Activated naive CD4-positive, alpha-beta T cell treated with anti-CD3 and anti-CD28 coated beads, Interleukin-2, amount 50 U/mL, for 72 hours (primary cell): ENCODE measurements around the gene CHCHD4. TPM values are rescaled to one million over a fixed set of nuclear protein-coding genes. Genes with fewer than 3 reads are reported as not detected.

Source experiments
- ATAC-seq, 2 donors: fragments of 150-1000 bp; cut with Tn5 transposase; 2 replicates each; pipeline ENCODE4 v1.10.0; 2021; ENCODE audit warnings: mild to moderate bottlenecking in 2 of 2, moderate library complexity in 2 of 2
- DNase-seq, 2 donors: peaks; one replicate each; pipeline ENCODE4 v3.0.0; 2021 to 2022; ENCODE audit warnings: low spot score in 2 of 2
- H3K27ac Mint-ChIP-seq, 2 donors: one replicate each; pipeline ENCODE4 v1.8.0; 2022; ENCODE audit warnings: mild to moderate bottlenecking in 2 of 2, mixed read lengths in 2 of 2
- H3K36me3 Mint-ChIP-seq, 2 donors: one replicate each; pipeline ENCODE4 v1.8.0; 2022; ENCODE audit warnings: mixed read lengths in 2 of 2
- H3K9me3 Mint-ChIP-seq, 2 donors: one replicate each; pipeline ENCODE4 v1.8.0; 2022; ENCODE audit warnings: mixed read lengths in 2 of 2
- total RNA-seq, 2 donors: library from RNA; stranded (reverse); gene quantifications; one replicate each; pipeline ENCODE4 v1.2.3, GENCODE V29; 2022

CHCHD4 gene
- 10 to 100 TPM; 10.0 to 23.2 TPM for total RNA-seq

DNA sequence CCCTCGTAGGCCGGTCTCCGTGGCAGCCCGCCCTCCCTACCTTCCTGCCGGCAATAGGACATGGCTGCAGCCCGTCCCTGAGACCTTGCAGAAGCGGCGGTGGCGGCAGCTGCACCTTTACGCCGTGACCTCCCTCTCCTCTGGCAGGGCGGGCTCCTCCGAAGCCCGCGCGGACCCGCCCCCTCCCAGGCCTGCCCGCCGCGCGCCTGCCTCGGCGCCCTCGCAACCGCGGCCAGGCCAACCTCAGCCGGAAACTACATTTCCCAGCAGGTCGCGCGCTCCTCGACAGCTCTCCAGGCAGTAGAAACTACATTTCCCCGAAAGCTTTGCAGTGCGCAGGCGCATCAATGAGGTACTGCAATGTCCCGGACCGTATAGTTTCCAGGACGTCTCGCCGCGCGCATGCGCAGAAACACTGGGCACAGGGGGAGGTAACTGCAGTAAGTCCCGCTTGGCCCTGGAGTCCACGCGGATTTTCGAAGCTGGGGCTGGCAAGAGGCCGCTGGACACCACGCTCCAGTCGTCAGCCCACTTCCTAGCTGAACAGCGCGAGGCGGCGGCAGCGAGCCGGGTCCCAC is at the start of gene CHCHD4, which contains the start of gene TMEM43:
TSS of gene CHCHD4 (minus strand) at position 256 of the 578 bp plus-strand sequence. CDS start at position 62, 194 bp downstream.
TSS of gene TMEM43 (plus strand) at position 438 of the 578 bp plus-strand sequence. CDS start 142 bp downstream, outside the sequence.
- Mint-ChIP-seq H3K27ac (peak within 1 kb of the TSS; percentile 98 to 100), H3K36me3 (peaks cover 44 to 55% of the 10 kb centered on the region in 2 donors), H3K9me3 (no peaks in the 10 kb centered on the region)
- peak; percentile 92 to 99 for DNase-seq
- ATAC-seq: peak; percentile 86 to 94

DNA sequence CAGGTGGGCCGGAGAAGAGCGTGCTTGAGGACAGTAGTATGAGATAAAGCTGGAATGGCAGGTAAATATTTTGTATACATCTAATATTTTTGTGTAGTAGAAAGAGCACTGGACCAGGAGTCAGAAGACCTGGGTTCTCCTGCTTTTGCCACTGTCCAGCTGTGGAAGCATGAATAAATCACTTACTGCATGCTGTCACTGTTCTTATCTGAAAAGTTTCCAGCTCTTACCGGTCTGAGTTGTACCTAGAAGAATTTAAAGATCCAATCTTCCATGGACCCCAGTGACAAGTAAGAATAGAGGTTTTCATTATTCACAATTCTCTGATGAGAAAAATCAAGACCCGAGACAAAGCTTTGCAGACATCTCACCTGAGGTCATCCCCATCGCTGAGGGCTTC is 47.8 kb upstream of the CHCHD4 start:
- Mint-ChIP-seq H3K36me3 (peaks cover 23 to 29% of the 10 kb centered on the region in 2 donors), H3K9me3 (no peaks in the 10 kb centered on the region), H3K27ac (no peak overlapping the region)
- no peak for DNase-seq
- no peak for ATAC-seq

- peak overlapping the region in 1 of 2 donors; percentile 22 for H3K27ac Mint-ChIP-seq
- H3K36me3 Mint-ChIP-seq: peaks cover 32 to 34% of the 10 kb centered on the region in 2 donors
- no peaks in the 10 kb centered on the region for H3K9me3 Mint-ChIP-seq
Observed at GRCh38 chr3:14170531-14171159, 46.0 kb upstream of the CHCHD4 start.

GRCh38 chr3:14169871-14170270 is 45.2 kb upstream of the CHCHD4 start:
- no peak for ATAC-seq
- no peak overlapping the region for H3K27ac Mint-ChIP-seq
- H3K9me3 Mint-ChIP-seq: no peaks in the 10 kb centered on the region

More at GRCh38 chr3:14170531-14171159, 46.0 kb upstream of the CHCHD4 start:
- DNase-seq (no peak), ATAC-seq (no peak)

GRCh38 chr3:14169435-14169834 is 44.8 kb upstream of the CHCHD4 start:
- Mint-ChIP-seq H3K27ac (no peak overlapping the region), H3K36me3 (peaks cover 37 to 41% of the 10 kb centered on the region in 2 donors), H3K9me3 (no peaks in the 10 kb centered on the region)
- DNase-seq (no peak), ATAC-seq (no peak)

More at GRCh38 chr3:14169871-14170270, 45.2 kb upstream of the CHCHD4 start:
- peaks cover 33 to 37% of the 10 kb centered on the region in 2 donors for H3K36me3 Mint-ChIP-seq
- DNase-seq: no peak

GRCh38 chr3:14166877-14167603 is 42.4 kb upstream of the CHCHD4 start:
- ATAC-seq (no peak), DNase-seq (no peak)
- peak overlapping the region in 1 of 2 donors; percentile 56 for H3K27ac Mint-ChIP-seq
- H3K9me3 Mint-ChIP-seq: peaks cover 0 to 5% of the 10 kb centered on the region in 2 donors
- H3K36me3 Mint-ChIP-seq: peaks cover 48 to 58% of the 10 kb centered on the region in 2 donors

DNA sequence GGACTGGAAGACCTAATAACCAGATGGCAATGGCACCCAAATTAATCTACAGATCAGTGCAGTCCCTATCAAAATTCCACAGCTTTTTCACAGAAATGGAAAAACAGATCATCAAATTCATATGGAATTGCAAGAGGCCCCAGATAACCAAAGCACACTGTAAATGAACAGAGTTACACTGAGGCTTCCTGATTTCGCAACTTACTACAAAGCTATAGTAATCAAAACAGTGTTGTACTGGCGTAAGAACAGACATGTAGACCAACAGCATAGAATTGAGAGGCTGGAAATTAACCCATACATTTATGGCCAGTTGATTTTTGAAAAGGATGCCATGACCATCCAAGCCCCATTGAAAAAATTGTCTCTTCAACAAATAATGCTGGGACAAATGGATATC is 37.5 kb upstream of the CHCHD4 start:
- no peak for DNase-seq
- no peak for ATAC-seq
- Mint-ChIP-seq H3K9me3 (peaks cover 3 to 10% of the 10 kb centered on the region in 2 donors), H3K36me3 (peaks cover 61 to 74% of the 10 kb centered on the region in 2 donors), H3K27ac (no peak overlapping the region)

GRCh38 chr3:14161282-14161681 is 36.6 kb upstream of the CHCHD4 start:
- Mint-ChIP-seq H3K27ac (no peak overlapping the region), H3K9me3 (peaks cover 3 to 10% of the 10 kb centered on the region in 2 donors), H3K36me3 (peaks cover 59 to 68% of the 10 kb centered on the region in 2 donors)
- DNase-seq (no peak), ATAC-seq (no peak)

- no peak overlapping the region for H3K27ac Mint-ChIP-seq
- H3K36me3 Mint-ChIP-seq: peaks cover 51 to 54% of the 10 kb centered on the region in 2 donors
- no peak for ATAC-seq
- H3K9me3 Mint-ChIP-seq: peaks cover 3 to 10% of the 10 kb centered on the region in 2 donors
- no peak for DNase-seq
Observed at GRCh38 chr3:14159426-14159825, 34.8 kb upstream of the CHCHD4 start.

DNA sequence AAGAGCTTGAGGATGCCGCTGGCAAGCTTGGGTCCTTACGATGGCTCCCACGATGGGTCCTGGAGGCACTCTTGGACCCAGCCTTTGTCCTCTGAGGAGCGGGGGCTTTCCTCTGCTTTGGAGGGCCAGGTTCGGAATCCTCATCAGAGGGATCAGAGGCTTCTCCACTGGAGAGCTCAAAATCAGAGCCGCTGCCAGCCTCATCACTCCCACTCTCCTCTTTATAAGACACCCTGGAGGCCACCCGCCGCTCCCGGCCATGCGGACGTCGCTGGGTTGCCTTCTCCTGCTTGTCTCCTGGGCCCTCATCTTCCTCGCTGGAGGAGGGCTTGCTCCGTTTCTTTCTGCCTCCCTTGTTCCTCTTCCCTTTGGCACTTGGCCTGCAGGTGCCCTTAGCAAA is 33.7 kb upstream of the CHCHD4 start:
- Mint-ChIP-seq H3K36me3 (peaks cover 46 to 54% of the 10 kb centered on the region in 2 donors), H3K27ac (peak overlapping the region in 1 of 2 donors; percentile 86), H3K9me3 (peaks cover 3 to 10% of the 10 kb centered on the region in 2 donors)
- ATAC-seq (no peak), DNase-seq (no peak)

DNA sequence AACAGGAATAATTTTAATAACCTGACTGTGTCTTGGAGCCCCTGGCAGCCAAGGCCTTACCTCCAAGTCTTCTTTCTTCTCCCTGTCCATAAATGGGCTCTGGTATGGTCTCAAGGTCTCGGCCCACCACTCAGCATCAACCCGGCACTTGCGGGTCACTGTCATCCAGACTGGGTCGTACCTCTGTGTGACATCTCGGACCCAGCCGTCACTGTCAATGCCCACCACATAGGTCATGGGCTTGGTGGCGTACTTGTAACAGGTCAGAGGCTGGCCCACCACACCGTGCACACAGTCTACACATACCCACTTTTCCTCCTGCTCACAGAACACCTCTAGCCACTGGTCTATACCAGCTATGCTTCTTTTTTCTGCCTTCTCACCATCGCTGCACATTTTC is 33.3 kb upstream of the CHCHD4 start:
- H3K27ac Mint-ChIP-seq: no peak overlapping the region
- ATAC-seq: no peak
- DNase-seq: no peak
- peaks cover 3 to 10% of the 10 kb centered on the region in 2 donors for H3K9me3 Mint-ChIP-seq
- peaks cover 43 to 54% of the 10 kb centered on the region in 2 donors for H3K36me3 Mint-ChIP-seq

DNA sequence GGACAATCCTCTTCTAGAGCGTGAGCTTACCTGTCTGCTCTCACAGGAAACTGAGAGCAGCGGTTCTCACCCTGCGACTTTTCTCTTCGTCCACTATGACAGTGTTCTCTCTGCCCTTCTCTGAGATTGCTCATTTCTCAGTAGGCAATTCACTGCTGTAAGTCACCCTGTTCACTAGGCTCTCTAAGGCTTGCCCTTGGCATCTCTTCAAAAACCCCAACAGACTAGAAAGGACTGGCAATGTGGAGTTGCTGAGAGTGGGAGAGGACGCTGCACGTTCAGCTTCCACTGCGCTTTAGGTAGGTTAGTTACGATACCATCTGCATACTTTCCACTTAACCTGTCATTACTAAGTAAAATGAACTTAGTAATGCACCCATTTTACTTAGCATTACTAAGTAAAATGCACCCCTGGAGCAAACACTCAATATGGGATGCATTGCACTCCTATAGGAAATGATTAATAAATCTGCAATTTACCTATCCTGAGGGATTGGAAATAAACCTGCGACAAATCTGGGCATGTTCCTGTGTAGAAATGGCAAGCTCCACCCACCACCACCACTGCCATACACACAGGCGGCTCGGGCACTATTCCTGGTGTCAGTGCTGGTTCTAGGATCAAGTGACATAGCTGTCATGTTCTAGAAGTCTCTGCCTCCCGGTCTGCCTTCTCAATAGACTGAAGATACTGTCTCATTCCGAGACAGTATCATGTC is 32.3 kb upstream of the CHCHD4 start:
- Mint-ChIP-seq H3K27ac (no peak overlapping the region), H3K9me3 (peaks cover 3 to 5% of the 10 kb centered on the region in 2 donors), H3K36me3 (peaks cover 34 to 45% of the 10 kb centered on the region in 2 donors)
- ATAC-seq (no peak), DNase-seq (no peak)

DNA sequence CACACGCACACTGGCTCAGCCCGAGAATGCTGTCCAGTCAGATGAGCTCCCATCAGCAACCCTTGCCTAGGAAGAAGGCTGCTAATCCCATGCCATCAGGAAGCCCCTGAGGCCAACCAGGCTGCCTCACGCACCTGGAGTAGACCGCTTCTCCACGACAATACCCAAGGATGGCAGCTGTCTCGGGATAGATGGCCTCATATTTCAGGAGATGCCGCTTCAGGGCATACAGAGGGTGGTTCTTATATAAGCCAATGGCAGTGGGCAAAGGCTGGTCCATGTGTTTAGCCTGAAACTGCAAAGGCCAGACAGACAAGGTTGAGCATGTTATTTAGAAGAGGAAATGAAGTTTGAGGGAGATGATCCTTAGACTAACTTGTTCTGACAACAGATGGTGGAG is 31.5 kb upstream of the CHCHD4 start:
- DNase-seq: no peak
- Mint-ChIP-seq H3K36me3 (peaks cover 26 to 39% of the 10 kb centered on the region in 2 donors), H3K27ac (peak overlapping the region; percentile 1 to 6), H3K9me3 (no peaks in the 10 kb centered on the region)
- no peak for ATAC-seq

DNA sequence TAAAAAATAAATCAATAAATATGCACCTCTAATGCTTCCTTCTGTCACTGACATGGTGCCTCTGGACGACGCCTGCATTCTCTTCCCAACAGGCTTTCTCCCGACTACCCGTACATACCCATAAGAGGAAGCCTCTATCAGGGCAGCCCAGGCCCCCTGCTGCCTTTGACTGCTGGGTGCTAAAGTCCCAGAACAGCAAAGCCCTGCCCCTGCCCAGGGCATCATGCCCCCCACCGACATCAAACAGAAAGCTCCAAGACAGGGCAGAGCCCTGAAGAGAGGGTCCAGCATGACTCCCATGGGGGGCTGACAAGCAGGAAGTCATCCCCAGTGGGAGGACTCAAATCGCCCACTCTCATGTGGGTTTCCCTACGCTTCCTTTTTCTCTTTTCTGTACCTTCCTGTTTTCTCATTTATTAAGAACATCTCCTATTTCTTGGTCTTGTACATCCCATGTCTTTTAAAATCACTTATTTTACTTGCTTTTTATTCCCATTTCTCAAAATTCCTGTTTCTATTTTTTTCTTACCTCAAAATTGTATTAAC is 30.3 kb upstream of the CHCHD4 start:
- peak overlapping the region in 1 of 2 donors; percentile 75 for H3K27ac Mint-ChIP-seq
- peaks cover 13 to 28% of the 10 kb centered on the region in 2 donors for H3K36me3 Mint-ChIP-seq

GRCh38 chr3:14154276-14154675 is 29.6 kb upstream of the CHCHD4 start:
- no peak for DNase-seq
- Mint-ChIP-seq H3K36me3 (peaks cover 13 to 28% of the 10 kb centered on the region in 2 donors), H3K27ac (peak overlapping the region in 1 of 2 donors; percentile 25), H3K9me3 (no peaks in the 10 kb centered on the region)
- no peak for ATAC-seq

More for the DNA sequence above, 30.3 kb upstream of the CHCHD4 start:
- ATAC-seq (no peak), DNase-seq (no peak)
- H3K9me3 Mint-ChIP-seq: no peaks in the 10 kb centered on the region

DNA sequence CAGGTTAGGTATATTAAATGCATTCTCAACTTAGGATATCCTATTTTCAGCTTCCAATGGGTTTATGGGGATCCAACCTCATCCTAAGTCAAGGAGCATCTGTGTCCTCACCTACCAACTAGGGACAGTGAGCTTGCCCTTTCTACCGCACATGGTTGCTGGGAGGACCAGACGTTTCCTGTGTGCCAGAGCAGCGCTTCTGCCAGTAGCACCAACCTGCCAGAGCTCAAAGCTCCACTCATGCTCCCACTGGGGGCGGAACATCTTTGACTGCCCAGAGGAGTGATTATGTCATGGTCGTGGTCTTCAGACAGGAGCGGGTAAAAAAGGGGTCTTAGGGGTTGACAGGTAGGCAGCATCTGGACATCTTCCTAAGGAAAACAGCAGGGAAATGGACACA is 29.0 kb upstream of the CHCHD4 start:
- Mint-ChIP-seq H3K27ac (no peak overlapping the region), H3K36me3 (peaks cover 8 to 23% of the 10 kb centered on the region in 2 donors), H3K9me3 (no peaks in the 10 kb centered on the region)
- ATAC-seq (no peak), DNase-seq (no peak)
